Mesenchymal stem cell (in vitro differentiated cells and primary cell): Measurements from ENCODE around the gene SLK.

Source experiments
- DNase-seq: peaks from one replicate; pipeline ENCODE4 v3.0.0-alpha.2; 2013
- H2AFZ ChIP-seq: one replicate; pipeline ENCODE4 v1.6.1; 2013; ENCODE audit warnings: low read depth, mild to moderate bottlenecking, control low read depth, inconsistent platforms, low read length, moderate library complexity
- H2AK5ac ChIP-seq: 2 replicates; pipeline ENCODE4 v1.6.1; 2013; ENCODE audit warnings: low read length, moderate library complexity, mild to moderate bottlenecking, inconsistent platforms; ENCODE audit not compliant: severe bottlenecking
- H2BK120ac ChIP-seq: one replicate; pipeline ENCODE4 v1.6.1; 2013; ENCODE audit warnings: low read depth, mild to moderate bottlenecking, inconsistent platforms, low read length, moderate library complexity
- H2BK12ac ChIP-seq, 2 experiments: one replicate each; pipeline ENCODE4 v1.6.1; 2013; ENCODE audit warnings: inconsistent platforms in 2 of 2, low read length in 2 of 2, mild to moderate bottlenecking in 2 of 2, moderate library complexity in 2 of 2, control low read depth in 1 of 2
- H2BK15ac ChIP-seq: one replicate; pipeline ENCODE4 v1.6.1; 2013; ENCODE audit warnings: mild to moderate bottlenecking, low read depth, inconsistent platforms; ENCODE audit not compliant: poor library complexity, severe bottlenecking
- H2BK5ac ChIP-seq: 2 replicates; pipeline ENCODE4 v1.6.1; 2013; ENCODE audit warnings: low read depth, mild to moderate bottlenecking, low read length, control low read depth, inconsistent platforms; ENCODE audit not compliant: poor library complexity, severe bottlenecking
- H3K14ac ChIP-seq, 2 experiments: one replicate each; pipeline ENCODE4 v1.6.1; 2013; ENCODE audit warnings: inconsistent platforms in 2 of 2, low read length in 2 of 2, control low read depth in 1 of 2, mild to moderate bottlenecking in 1 of 2, moderate library complexity in 1 of 2
- H3K18ac ChIP-seq, 2 experiments: one replicate each; pipeline ENCODE4 v1.6.1; 2013; ENCODE audit warnings: inconsistent platforms in 2 of 2, low read length in 2 of 2, control low read depth in 1 of 2, low read depth in 1 of 2, mild to moderate bottlenecking in 1 of 2
- H3K23ac ChIP-seq, 2 experiments: one replicate each; pipeline ENCODE4 v1.6.1; 2013; ENCODE audit warnings: inconsistent platforms in 2 of 2, low read length in 2 of 2, mild to moderate bottlenecking in 2 of 2, moderate library complexity in 2 of 2, control low read depth in 1 of 2
- H3K27ac ChIP-seq: 2 replicates; pipeline ENCODE4 v1.5.1; 2013; ENCODE audit warnings: mild to moderate bottlenecking, moderate library complexity, low read length, control low read depth, inconsistent platforms; ENCODE audit not compliant: poor library complexity, severe bottlenecking
- H3K27me3 ChIP-seq, 2 experiments: 2 replicates each; pipeline versions ENCODE4 v1.6.1 to v1.7.0; 2013; ENCODE audit warnings: low read length in 2 of 2, mild to moderate bottlenecking in 2 of 2, moderate library complexity in 2 of 2, control low read depth in 1 of 2, inconsistent platforms in 1 of 2; ENCODE audit not compliant: control insufficient read depth in 1 of 2, insufficient read depth in 1 of 2
- H3K36me3 ChIP-seq, 2 experiments: 2 replicates each; pipeline versions ENCODE4 v1.6.1 to v1.7.0; 2013; ENCODE audit warnings: low read length in 2 of 2, control low read depth in 1 of 2, inconsistent platforms in 1 of 2, low read depth in 1 of 2, mild to moderate bottlenecking in 1 of 2; ENCODE audit not compliant: insufficient read depth in 2 of 2, control insufficient read depth in 1 of 2
- H3K4ac ChIP-seq, 2 experiments: one replicate each; pipeline ENCODE4 v1.6.1; 2013; ENCODE audit warnings: inconsistent platforms in 2 of 2, low read length in 2 of 2, mild to moderate bottlenecking in 2 of 2, moderate library complexity in 2 of 2, control low read depth in 1 of 2, low read depth in 1 of 2
- H3K4me1 ChIP-seq: 2 replicates; pipeline ENCODE4 v1.6.1; 2013; ENCODE audit warnings: low read depth, low read length, control low read depth; ENCODE audit not compliant: control insufficient read depth, insufficient read depth
- H3K4me2 ChIP-seq: 2 replicates; pipeline ENCODE4 v1.6.1; 2013; ENCODE audit warnings: low read length, mild to moderate bottlenecking, inconsistent platforms; ENCODE audit not compliant: poor library complexity, severe bottlenecking
- H3K4me3 ChIP-seq, 2 experiments: 2 replicates each; pipeline versions ENCODE4 v1.5.1 to v1.7.0; 2013; ENCODE audit warnings: low read length in 2 of 2, mild to moderate bottlenecking in 2 of 2, control low read depth in 1 of 2, low read depth in 1 of 2; ENCODE audit not compliant: insufficient read depth in 1 of 2
- H3K79me1 ChIP-seq: replicated peaks from 2 replicates; pipeline ENCODE4 v1.6.1; 2013; ENCODE audit warnings: mild to moderate bottlenecking, control low read depth, low read length, inconsistent platforms; ENCODE audit not compliant: poor library complexity, severe bottlenecking
- H3K9ac ChIP-seq: 2 replicates; pipeline ENCODE4 v1.7.0; 2013; ENCODE audit warnings: mild to moderate bottlenecking, low read length, moderate library complexity
- H3K9me3 ChIP-seq: 2 replicates; pipeline ENCODE4 v1.7.0; 2013; ENCODE audit warnings: mild to moderate bottlenecking, low read length; ENCODE audit not compliant: control insufficient read depth
- H4K8ac ChIP-seq: one replicate; pipeline ENCODE4 v1.6.1; 2013; ENCODE audit warnings: inconsistent platforms, mild to moderate bottlenecking, low read length, moderate library complexity
- H4K91ac ChIP-seq: one replicate; pipeline ENCODE4 v1.6.1; 2013; ENCODE audit warnings: mild to moderate bottlenecking, low read length, inconsistent platforms
- WGBS: methylation state at CpG from one replicate; pipeline ENCODE4 v1.1.7; 2013; ENCODE audit warnings: mixed read lengths; 5-methylcytosine and 5-hydroxymethylcytosine counted together

The SLK gene

GRCh38 chr10:103968441-103969391, 1.8 kb downstream of the SLK start:
- Histone ChIP-seq H3K4me1 (peaks cover 7% of the 10 kb centered on the region), H3K36me3 (no peaks in the 10 kb centered on the region), H3K79me1 (peaks cover 7% of the 10 kb centered on the region), H3K14ac (no peak overlapping the region), H3K9ac (peak overlapping the region; percentile 99), H3K9me3 (no peaks in the 10 kb centered on the region), H2BK12ac (no peak overlapping the region), H3K4me2 (peak overlapping the region; percentile 39), H2BK15ac (no peak overlapping the region), H3K23ac (no peak overlapping the region), H2BK120ac (no peak overlapping the region), H4K8ac (no peak overlapping the region), H4K91ac (no peak overlapping the region), H3K4ac (peak overlapping the region in 1 of 2 experiments; percentile 47), H2AK5ac (no peak overlapping the region), H2AFZ (no peak overlapping the region), H3K4me3 (peak overlapping the region in 1 of 2 experiments; percentile 100), H3K27me3 (no peaks in the 10 kb centered on the region), H3K18ac (no peak overlapping the region), H3K27ac (no peak overlapping the region), H2BK5ac (no peak overlapping the region)
- 80% methylated on average over 19 of the region's 23 CpGs for WGBS
- DNase-seq: peak; percentile 24

- 43% methylated on average over 2 of the region's 4 CpGs for WGBS
- H3K4ac ChIP-seq: no peak overlapping the region
- H3K4me3 ChIP-seq: peak overlapping the region in 1 of 2 experiments; percentile 100
- H3K79me1 ChIP-seq: peaks cover 7% of the 10 kb centered on the region
- H3K27ac ChIP-seq: no peak overlapping the region
- H2AFZ ChIP-seq: no peak overlapping the region
- no peaks in the 10 kb centered on the region for H3K9me3 ChIP-seq
- H4K8ac ChIP-seq: no peak overlapping the region
- H2BK120ac ChIP-seq: no peak overlapping the region
- peak overlapping the region; percentile 99 for H3K9ac ChIP-seq
- no peak overlapping the region for H2BK5ac ChIP-seq
- H2AK5ac ChIP-seq: no peak overlapping the region
- no peak overlapping the region for H3K18ac ChIP-seq
- H3K23ac ChIP-seq: no peak overlapping the region
- peak; percentile 30 for DNase-seq
- no peak overlapping the region for H3K14ac ChIP-seq
- no peaks in the 10 kb centered on the region for H3K36me3 ChIP-seq
- peak overlapping the region; percentile 54 for H3K4me2 ChIP-seq
- H4K91ac ChIP-seq: no peak overlapping the region
- H3K27me3 ChIP-seq: no peaks in the 10 kb centered on the region
- H2BK15ac ChIP-seq: no peak overlapping the region
- no peak overlapping the region for H2BK12ac ChIP-seq
- peaks cover 7% of the 10 kb centered on the region for H3K4me1 ChIP-seq
Observed at GRCh38 chr10:103969436-103969835, 2.5 kb downstream of the SLK start.

DNA sequence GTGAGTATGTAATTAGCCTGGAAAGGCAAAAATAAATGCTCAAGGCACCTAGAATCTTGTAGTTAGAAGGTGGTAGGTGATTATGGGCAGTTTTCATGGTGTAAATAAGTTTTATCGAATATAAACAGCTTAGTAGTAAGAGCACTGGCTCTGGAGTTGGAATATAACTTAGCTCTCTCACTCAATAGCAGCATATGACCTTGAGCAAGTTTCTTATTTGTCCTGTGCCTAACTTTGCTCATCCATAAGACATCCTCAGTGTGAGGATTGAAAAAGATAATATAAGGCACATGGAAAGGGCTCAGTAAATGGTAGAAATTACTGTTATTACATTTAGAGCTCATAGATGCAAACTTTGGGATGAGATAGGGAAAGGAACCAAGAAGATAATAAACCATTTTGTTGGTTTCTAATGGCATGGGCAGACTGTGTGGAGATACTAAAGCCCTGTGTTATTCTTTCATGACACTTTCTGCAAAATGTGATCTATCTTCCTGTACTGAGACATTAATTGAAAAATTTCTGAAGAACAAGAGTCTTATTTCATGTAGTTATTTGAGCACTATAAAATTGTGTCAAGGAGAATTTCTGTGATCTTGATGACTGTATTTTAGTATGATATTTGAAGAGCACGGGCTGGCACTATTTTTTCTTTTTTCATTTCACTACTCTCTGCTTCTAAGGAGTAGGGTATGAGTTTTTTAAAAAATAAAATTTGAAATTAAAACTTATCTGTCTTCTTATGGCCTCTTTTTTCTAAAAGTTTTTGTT, 3.1 kb downstream of the SLK start:
- H3K9ac ChIP-seq: peak overlapping the region; percentile 99
- no peak overlapping the region for H4K8ac ChIP-seq
- peaks cover 7% of the 10 kb centered on the region for H3K4me1 ChIP-seq
- H2AK5ac ChIP-seq: no peak overlapping the region
- no peaks in the 10 kb centered on the region for H3K9me3 ChIP-seq
- no peak overlapping the region for H4K91ac ChIP-seq
- H3K27ac ChIP-seq: no peak overlapping the region
- peak overlapping the region in 1 of 2 experiments; percentile 100 for H3K4me3 ChIP-seq
- H3K18ac ChIP-seq: no peak overlapping the region
- H2BK15ac ChIP-seq: no peak overlapping the region
- WGBS: 100% methylated on average over 1 of the region's 2 CpGs
- H2BK120ac ChIP-seq: no peak overlapping the region
- DNase-seq: no peak
- no peak overlapping the region for H2BK12ac ChIP-seq
- no peak overlapping the region for H3K23ac ChIP-seq
- H3K79me1 ChIP-seq: peaks cover 7% of the 10 kb centered on the region
- no peak overlapping the region for H2AFZ ChIP-seq
- H3K4me2 ChIP-seq: peak overlapping the region; percentile 54
- H3K4ac ChIP-seq: no peak overlapping the region
- no peak overlapping the region for H3K14ac ChIP-seq
- no peaks in the 10 kb centered on the region for H3K36me3 ChIP-seq
- H3K27me3 ChIP-seq: no peaks in the 10 kb centered on the region
- H2BK5ac ChIP-seq: no peak overlapping the region

DNA sequence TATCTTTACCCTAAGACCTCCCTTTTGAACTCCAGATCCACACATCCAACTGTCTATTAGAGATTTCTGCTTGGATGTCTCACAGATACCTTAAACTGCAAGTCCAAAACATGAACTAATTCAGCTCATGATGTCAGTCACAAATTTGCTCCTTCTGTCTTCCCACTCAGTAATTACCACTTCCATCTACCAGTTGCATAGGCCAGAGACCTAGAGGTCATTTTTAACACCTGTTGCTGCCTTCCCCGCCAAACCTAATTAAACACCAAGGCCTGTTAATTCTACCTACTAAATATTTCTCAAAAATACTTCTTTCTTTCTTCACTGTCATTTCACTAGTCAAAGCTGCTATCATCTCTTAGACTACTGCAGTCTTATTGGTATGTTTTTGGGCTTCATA, 8.2 kb downstream of the SLK start:
- H3K4me2 ChIP-seq: no peak overlapping the region
- no peak overlapping the region for H3K9ac ChIP-seq
- peaks cover 6% of the 10 kb centered on the region for H3K4me1 ChIP-seq
- H3K36me3 ChIP-seq: no peaks in the 10 kb centered on the region
- H3K23ac ChIP-seq: no peak overlapping the region
- H3K9me3 ChIP-seq: no peaks in the 10 kb centered on the region
- H4K8ac ChIP-seq: no peak overlapping the region
- H2BK120ac ChIP-seq: no peak overlapping the region
- H3K14ac ChIP-seq: no peak overlapping the region
- H4K91ac ChIP-seq: no peak overlapping the region
- H3K4me3 ChIP-seq: no peak overlapping the region
- no peak overlapping the region for H2AFZ ChIP-seq
- H3K4ac ChIP-seq: no peak overlapping the region
- H2BK15ac ChIP-seq: no peak overlapping the region
- H2BK5ac ChIP-seq: no peak overlapping the region
- H2AK5ac ChIP-seq: no peak overlapping the region
- no peak overlapping the region for H3K18ac ChIP-seq
- no peak overlapping the region for H3K27ac ChIP-seq
- no peaks in the 10 kb centered on the region for H3K27me3 ChIP-seq
- 100% methylated on average over 1 of the region's 1 CpG for WGBS
- H3K79me1 ChIP-seq: peaks cover 2% of the 10 kb centered on the region
- DNase-seq: no peak
- H2BK12ac ChIP-seq: no peak overlapping the region
